Measurements from ENCODE around the gene KRT222.

Gene KRT222

DNA sequence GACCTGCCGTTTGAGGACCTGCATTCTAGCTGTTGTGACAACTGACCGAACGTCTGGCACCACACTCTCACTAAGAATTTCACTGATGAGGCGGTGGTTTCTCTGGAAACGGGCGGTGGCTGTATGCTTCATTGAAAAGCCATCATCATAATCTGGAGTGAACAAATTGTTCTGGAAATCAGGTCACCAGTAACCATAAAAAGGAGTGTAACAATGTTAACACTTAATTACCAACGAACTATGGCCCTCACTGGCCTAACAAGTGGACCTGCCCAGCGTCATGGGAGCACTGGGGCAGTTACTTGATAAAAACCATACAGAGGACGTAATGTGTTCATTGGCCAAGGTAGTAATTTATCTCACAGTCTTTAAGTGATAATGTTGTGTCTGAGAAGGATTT, 32.8 kb downstream of the KRT222 start:
- DNase-seq (ENCODE audit: low read depth in 2 of 2): no peak
- H3K4me3 ChIP-seq (replicated peaks in 1 of 2; ENCODE audit: low read depth in 2 of 2, low read length in 2 of 2): no peak overlapping the region
- TF ChIP-seq, protein P1, sequence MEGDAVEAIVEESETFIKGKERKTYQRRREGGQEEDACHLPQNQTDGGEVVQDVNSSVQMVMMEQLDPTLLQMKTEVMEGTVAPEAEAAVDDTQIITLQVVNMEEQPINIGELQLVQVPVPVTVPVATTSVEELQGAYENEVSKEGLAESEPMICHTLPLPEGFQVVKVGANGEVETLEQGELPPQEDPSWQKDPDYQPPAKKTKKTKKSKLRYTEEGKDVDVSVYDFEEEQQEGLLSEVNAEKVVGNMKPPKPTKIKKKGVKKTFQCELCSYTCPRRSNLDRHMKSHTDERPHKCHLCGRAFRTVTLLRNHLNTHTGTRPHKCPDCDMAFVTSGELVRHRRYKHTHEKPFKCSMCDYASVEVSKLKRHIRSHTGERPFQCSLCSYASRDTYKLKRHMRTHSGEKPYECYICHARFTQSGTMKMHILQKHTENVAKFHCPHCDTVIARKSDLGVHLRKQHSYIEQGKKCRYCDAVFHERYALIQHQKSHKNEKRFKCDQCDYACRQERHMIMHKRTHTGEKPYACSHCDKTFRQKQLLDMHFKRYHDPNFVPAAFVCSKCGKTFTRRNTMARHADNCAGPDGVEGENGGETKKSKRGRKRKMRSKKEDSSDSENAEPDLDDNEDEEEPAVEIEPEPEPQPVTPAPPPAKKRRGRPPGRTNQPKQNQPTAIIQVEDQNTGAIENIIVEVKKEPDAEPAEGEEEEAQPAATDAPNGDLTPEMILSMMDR (IDR thresholded peaks at IDR 0.05; ENCODE audit: low read depth, low read length): no peak

DNA sequence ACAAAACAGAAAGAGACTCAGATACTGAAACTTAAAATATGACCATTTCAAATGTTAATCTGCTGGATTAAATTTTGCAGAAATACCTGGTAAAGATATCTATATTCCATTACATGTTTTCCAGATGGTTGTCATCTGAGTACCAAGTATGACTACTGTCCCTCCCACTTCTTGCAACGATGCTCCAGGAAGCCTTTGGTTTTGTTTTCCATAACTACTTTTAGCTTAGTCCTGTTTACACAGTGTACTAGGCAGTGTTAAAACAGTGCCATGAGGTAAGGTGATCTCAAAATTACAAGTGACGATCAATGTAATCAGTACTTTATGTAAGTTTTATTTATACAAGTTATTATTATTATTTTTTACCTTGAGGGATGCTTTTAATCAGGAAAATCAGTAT, 35.1 kb downstream of the KRT222 start:
- no peak for DNase-seq (ENCODE audit: low read depth in 2 of 2)
- H3K4me3 ChIP-seq (replicated peaks in 1 of 2; ENCODE audit: low read depth in 2 of 2, low read length in 2 of 2): no peak overlapping the region
- TF ChIP-seq, protein P1 (IDR thresholded peaks at IDR 0.05; ENCODE audit: low read depth, low read length): no peak

DNA sequence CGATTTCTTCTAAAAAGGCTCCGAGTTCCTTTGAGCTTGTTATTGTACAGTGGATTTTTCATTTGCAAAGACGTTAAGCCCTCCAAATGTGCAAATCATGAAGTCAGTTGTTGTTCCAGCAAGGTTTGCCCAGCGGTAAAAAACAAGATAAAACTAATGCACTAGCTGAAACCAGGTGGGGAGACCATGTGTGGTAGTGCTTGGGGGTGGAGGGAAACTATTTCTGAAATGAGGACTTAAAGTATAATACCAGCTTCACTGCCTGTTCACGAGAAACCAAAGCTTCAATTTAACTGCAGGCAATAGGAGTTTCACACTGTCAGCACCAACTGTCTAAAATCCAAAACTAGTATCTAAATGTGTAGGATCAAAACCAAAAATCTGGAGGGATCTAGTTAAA, 39.7 kb downstream of the KRT222 start:
- H3K4me3 ChIP-seq (replicated peaks in 1 of 2; ENCODE audit: low read depth in 2 of 2, low read length in 2 of 2): no peak overlapping the region
- DNase-seq (ENCODE audit: low read depth in 2 of 2): no peak
- TF ChIP-seq, protein P1 (IDR thresholded peaks at IDR 0.05; ENCODE audit: low read depth, low read length): no peak

DNA sequence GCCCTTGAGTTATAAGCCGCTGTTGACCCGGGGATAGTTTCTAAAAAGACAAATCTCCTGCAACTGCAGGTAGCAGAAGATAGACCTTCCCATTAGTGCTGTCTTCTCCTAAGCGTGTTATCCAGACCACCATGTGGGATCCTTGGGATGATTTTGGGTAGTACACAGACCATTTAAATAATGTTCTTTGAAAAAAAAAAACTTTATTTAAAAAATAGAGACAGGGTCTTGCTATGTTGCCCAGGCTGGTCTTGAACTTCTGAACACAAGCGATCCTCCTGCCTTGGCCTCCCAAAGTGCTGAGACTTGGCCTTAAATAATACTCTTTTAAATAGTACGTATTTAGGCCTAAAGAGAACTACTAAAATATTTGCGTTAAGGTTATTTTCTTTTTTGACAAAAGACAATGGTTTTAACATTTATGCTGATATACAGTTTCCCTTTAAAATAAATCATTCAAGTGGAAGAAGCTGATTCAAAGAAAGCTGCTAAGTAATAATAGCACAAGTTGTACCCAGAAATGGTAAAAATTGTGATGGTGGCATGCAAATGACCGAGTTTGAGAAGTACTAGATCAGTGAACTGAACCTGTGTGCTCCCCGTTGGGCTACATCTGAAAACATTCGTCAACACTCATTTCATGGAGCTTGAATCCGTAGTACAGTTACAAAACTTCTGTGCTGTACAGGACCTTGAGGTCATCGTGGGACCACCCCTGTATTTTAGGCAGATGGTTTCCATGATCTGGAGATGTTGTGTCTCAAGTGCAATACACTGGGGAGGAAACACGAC, 41.4 kb downstream of the KRT222 start:
- TF ChIP-seq, protein P1 (IDR thresholded peaks at IDR 0.05; ENCODE audit: low read depth, low read length): no peak
- DNase-seq (ENCODE audit: low read depth in 2 of 2): no peak
- H3K4me3 ChIP-seq (replicated peaks in 1 of 2; ENCODE audit: low read depth in 2 of 2, low read length in 2 of 2): no peak overlapping the region

DNA sequence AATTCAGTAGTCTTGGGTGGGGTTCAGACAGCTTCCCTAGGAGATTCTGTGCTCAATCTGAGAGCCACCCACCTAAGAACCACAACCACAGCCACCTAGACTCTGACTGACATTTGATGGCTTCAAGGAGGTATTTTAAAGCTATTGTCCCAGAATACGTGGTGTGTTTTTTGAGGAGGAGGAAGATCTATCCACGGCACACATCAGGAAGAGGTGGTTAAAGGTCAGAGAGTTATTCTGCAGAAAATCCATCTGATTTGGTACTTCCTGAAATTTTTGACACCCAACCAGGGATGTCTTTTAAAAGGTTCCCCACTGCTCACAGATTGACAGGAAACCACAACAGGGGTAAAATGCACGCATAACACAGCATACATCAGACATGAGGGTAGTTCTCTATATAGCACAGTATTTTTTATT, 42.5 kb downstream of the KRT222 start:
- H3K4me3 ChIP-seq (replicated peaks in 1 of 2; ENCODE audit: low read depth in 2 of 2, low read length in 2 of 2): no peak overlapping the region
- no peak for DNase-seq (ENCODE audit: low read depth in 2 of 2)
- TF ChIP-seq, protein P1 (IDR thresholded peaks at IDR 0.05; ENCODE audit: low read depth, low read length): no peak

DNA sequence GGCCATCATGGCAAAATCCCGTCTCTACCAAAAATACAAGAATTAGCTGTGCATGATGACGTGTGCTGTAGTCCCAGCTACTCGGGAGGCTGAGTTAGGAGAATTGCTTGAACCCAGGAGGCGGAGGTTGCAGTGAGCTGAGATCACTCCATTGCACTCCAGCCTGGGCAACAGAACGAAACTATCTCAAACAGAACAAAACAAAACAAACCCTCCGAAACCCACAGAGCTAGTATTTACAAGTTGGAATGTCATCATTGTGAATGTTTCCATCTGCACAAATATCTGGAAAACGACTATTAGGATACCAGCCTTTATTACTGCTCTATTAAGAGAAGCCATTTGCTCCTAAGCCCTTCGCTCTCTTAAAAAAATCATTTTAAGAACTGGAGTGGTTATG, 43.4 kb downstream of the KRT222 start:
- H3K4me3 ChIP-seq (replicated peaks in 1 of 2; ENCODE audit: low read depth in 2 of 2, low read length in 2 of 2): no peak overlapping the region
- DNase-seq (ENCODE audit: low read depth in 2 of 2): no peak
- TF ChIP-seq, protein P1 (IDR thresholded peaks at IDR 0.05; ENCODE audit: low read depth, low read length): no peak

DNA sequence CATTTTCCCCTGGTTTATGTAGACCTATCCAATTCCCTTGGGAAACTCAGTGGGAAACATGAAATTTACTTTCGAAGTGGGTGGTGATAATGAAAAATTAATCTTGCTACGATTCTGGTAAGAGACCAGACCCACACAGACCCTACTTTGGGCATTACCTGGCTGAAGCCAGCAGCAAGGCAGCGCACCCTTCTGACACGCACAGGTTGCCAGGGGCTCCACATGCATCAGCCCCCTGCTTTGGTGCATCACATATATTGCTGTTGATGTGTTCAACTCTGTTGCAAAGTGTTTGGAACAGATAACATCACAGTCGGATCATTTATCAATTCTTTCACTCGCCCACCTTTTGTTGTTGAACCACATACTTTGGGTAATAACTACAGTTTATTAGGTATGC, 44.0 kb downstream of the KRT222 start:
- TF ChIP-seq, protein P1 (IDR thresholded peaks at IDR 0.05; ENCODE audit: low read depth, low read length): no peak
- no peak for DNase-seq (ENCODE audit: low read depth in 2 of 2)
- no peak overlapping the region for H3K4me3 ChIP-seq (replicated peaks in 1 of 2; ENCODE audit: low read depth in 2 of 2, low read length in 2 of 2)
